Astrocyte of the spinal cord (primary cell): ENCODE measurements around the gene NISCH.
A peak's percentile ranks its signal among the peaks of the same experiment; 100 is the strongest.

Experiments used
- DNase-seq: peaks from one replicate; pipeline ENCODE4 v3.0.0; 2011; ENCODE audit warnings: low read depth, low spot score
- H3K4me3 ChIP-seq: 2 replicates; pipeline ENCODE4 v1.5.1; 2011; ENCODE audit warnings: low read depth, mild to moderate bottlenecking, low read length, moderate library complexity
- in situ Hi-C: cut with HindIII; loops from 2 replicates; pipeline ENCODE4 v1.10.0; 2017; ENCODE audit warnings: low sequenced_read_pairs
- TF ChIP-seq, protein P1 (sequence below): IDR thresholded peaks from 2 replicates; pipeline ENCODE4 v1.5.1; 2012; ENCODE audit warnings: low read depth, mild to moderate bottlenecking, low read length, inconsistent platforms

Gene NISCH

DNA sequence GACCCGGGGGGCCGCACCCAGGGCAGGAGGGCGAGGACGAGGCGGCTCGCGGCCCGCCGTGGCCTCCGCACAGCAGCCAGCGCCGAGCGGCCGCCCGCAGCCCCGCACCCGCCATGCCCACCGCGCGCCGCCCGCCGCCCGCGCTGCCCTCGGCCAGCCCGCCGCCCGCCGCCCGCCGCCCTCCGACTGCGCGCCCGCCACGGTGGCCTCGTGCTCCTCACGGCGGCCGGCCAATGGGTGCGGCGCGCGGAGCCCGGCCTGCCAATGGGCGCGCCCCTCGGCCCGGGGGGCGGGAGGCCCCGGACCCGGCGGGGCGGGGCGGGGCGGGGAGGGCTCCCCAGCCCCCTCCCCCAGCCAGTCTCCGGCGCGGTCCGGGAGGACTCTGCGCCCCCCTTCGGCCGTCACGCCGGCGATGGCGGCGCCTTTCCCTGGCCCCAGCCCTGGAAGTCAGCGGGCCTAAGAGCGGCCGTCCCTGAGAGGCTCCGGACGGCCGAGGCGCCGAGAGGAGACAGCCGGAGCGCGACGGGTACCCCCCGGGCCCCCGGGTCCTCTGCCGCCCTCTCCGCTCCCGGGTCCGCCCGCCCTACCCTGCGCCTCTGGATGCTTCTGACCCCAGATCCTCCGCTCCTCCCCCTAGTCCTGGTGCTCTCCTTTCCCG, 78.3 kb downstream of the NISCH start, which contains the start of gene NT5DC2:
NT5DC2 (minus strand) TSS at position 235 of the 658 bp plus-strand sequence; CDS start at position 115, 120 bp downstream.
- in situ Hi-C loops = no loop called here
- H3K4me3 ChIP-seq = peak within 1 kb of the TSS; percentile 73
- TF ChIP-seq, protein P1, sequence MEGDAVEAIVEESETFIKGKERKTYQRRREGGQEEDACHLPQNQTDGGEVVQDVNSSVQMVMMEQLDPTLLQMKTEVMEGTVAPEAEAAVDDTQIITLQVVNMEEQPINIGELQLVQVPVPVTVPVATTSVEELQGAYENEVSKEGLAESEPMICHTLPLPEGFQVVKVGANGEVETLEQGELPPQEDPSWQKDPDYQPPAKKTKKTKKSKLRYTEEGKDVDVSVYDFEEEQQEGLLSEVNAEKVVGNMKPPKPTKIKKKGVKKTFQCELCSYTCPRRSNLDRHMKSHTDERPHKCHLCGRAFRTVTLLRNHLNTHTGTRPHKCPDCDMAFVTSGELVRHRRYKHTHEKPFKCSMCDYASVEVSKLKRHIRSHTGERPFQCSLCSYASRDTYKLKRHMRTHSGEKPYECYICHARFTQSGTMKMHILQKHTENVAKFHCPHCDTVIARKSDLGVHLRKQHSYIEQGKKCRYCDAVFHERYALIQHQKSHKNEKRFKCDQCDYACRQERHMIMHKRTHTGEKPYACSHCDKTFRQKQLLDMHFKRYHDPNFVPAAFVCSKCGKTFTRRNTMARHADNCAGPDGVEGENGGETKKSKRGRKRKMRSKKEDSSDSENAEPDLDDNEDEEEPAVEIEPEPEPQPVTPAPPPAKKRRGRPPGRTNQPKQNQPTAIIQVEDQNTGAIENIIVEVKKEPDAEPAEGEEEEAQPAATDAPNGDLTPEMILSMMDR = peak; percentile 16
- peak; percentile 61 for DNase-seq

DNA sequence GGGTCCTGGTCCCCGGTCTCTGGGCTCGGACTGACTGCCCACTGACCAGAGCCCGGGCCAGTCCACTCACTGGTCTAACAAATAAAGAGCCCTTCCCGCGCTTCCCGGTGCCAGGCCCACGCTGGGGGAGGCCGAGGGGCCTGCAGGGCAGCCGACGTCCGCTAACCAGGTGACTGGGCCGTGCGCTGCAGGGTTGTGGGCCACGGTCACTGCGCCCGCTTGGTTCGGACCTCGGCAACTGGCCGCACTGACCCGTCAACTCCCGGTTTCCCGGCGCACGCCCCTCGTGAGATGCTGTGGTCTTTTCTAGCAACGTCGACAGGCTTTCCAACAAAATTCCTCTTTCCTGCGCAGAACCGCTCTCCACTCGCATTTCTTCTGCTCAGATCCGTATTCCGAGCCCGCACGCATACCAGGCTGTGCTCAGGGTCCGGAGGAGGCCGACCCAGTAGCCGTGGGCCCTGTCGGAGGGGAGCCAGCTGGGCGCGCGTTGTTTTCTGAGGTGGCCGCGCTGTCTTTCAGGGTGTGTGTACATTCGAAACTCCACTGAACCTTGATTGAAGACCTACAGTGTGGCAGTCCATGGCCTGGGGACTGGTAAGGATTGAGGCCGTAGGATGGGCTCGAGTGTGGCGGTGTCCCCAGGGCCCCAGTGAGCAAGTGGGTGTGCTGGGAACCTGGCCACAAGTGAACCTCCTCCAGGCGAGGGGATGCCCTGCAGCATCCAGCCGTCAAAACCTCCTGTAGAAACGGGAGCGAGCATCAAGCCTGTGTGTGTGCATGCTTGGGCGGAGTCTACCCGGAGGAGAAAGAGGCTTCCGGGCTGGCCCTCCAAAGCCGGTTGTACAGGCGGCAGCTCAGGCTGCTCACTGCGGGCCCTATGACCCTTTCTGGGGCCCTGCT, 79.1 kb downstream of the NISCH start:
- TF ChIP-seq, protein P1 = no peak
- DNase-seq = peak; percentile 38
- H3K4me3 ChIP-seq = peak overlapping the region; percentile 55
- in situ Hi-C loops = no loop called here

DNA sequence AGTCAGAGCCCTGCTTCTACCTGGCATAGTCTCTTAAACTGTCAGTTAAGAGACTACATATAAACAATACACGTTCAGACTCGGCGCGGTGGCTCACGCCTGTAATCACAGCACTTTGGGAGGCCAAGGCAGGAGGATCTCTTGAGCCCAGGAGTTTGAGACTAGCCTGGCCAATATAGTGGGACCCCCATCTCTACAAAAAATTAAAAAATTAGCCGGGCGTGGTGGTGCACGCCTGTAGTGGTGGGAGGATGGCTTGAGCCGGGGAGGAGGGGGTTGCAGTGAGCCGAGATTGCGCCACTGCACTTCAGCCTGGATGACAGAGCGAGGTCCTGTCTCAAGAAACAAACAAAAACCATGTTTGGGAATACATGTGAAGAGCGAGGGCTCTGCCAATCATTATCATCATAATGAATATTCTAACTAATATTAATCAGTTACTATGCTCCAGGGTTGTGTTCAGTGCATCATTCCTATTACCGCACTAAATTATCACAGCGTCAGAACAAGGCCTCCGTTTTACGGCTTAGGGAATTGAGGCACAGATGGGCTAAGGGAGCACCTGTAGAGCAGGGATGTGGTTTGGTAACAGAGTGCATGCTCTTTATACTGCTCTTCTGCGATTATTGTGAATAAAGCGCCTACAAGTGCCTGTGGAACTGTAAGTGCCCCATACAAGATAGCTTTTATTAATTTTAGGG, 80.2 kb downstream of the NISCH start:
- TF ChIP-seq, protein P1 = no peak
- no peak for DNase-seq
- in situ Hi-C loops = no loop called here
- no peak overlapping the region for H3K4me3 ChIP-seq

DNA sequence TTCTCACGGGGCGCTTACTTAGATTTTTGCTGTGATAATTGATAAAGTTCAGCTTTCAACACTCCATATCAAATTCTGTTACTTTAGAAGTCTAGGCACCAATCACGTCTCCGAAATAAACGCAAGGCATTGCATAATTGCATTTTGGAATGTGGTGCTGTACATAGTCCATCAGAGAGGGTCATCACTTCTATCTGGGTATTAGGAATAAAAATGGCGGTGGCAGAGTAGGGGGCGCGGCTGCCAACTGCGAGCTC, 80.6 kb downstream of the NISCH start:
- no peak for DNase-seq
- TF ChIP-seq, protein P1 = no peak
- no peak overlapping the region for H3K4me3 ChIP-seq
- in situ Hi-C loops = no loop called here

DNA sequence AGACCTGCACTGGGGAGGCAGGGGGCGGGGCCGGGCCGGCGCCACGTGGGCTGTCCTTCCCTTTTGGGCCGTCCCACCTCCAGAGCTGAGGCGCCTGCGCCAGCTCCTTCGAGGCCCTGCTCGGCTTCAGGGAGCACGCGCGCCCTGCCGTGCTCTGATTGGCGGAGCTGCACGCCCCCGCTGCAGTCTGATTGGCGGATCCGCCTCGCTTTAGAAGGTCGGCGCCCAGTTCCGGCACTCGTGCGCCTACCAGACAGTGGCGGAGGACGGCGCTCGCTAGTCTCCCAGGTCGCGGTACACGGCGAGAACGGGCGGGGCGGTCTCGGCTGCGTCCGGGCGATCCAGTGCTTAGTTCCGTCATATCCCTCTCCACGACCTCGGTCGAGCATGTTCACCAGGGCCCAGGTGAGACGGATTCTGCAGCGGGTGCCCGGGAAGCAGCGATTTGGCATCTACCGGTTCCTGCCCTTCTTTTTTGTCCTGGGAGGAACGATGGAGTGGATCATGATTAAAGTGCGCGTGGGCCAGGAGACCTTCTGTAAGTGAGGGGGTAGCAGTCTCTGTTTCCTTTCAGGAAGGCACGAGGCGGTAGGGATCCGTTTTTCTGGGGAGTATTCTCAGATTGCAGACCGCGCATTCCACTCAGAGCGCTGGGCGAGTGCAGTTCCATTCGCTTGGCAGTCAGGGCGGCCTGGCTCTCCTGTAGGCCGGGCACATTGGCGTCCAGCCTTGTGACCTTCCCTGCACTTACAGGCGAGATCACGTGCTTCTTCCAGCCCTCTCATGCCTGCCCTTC, 81.2 kb downstream of the NISCH start, which contains the start of gene UQCC5:
UQCC5 (plus strand) TSS at position 237 of the 796 bp plus-strand sequence; CDS start at position 388, 151 bp downstream.
- peak within 1 kb of the TSS; percentile 97 for H3K4me3 ChIP-seq
- in situ Hi-C loops = no loop called here
- peak; percentile 99 for DNase-seq
- TF ChIP-seq, protein P1 = peak; percentile 1
